SK-N-SH treated with all-trans-retinoic acid at 6 μM for 48 hours (cell line): ENCODE measurements around the gene PHIP.

Experiments
- ARNTL ChIP-seq: fragments of 450-650 bp; formaldehyde crosslinking; IDR thresholded peaks from 2 replicates; pipeline ENCODE4 v1.5.0; 2020; ENCODE audit warnings: low read depth, mild to moderate bottlenecking, moderate library complexity, borderline replicate concordance
- BACH2 ChIP-seq: fragments of 250-450 bp; sonication (Bioruptor Pico); IDR thresholded peaks from 2 replicates; pipeline ENCODE4 v1.9.0; 2021; ENCODE audit warnings: mild to moderate bottlenecking, borderline replicate concordance
- CSDC2 ChIP-seq: fragments of 250-450 bp; sonication (Bioruptor Pico); IDR thresholded peaks from 2 replicates; pipeline ENCODE4 v1.5.0; 2020; ENCODE audit warnings: mild to moderate bottlenecking, moderate library complexity
- ESRRG ChIP-seq: fragments of 250-450 bp; sonication (Bioruptor Pico); IDR thresholded peaks from 2 replicates; pipeline ENCODE4 v1.6.1; 2021; ENCODE audit warnings: mild to moderate bottlenecking
- ISL1 ChIP-seq: fragments of 250-450 bp; sonication (Bioruptor Pico); IDR thresholded peaks from 2 replicates; pipeline ENCODE4 v2.1.2; 2022; ENCODE audit warnings: mild to moderate bottlenecking, moderate library complexity
- PPARA ChIP-seq: fragments of 250-450 bp; sonication (Bioruptor Pico); IDR thresholded peaks from 2 replicates; pipeline ENCODE4 v1.5.0; 2020; ENCODE audit warnings: mild to moderate bottlenecking, borderline replicate concordance
- TCF4 ChIP-seq: fragments of 250-450 bp; sonication (Bioruptor Pico); IDR thresholded peaks from 2 replicates; pipeline ENCODE4 v1.8.0; 2021; ENCODE audit warnings: mild to moderate bottlenecking, moderate library complexity, borderline replicate concordance
- ZFP3 ChIP-seq: fragments of 250-450 bp; sonication (Bioruptor Pico); IDR thresholded peaks from 2 replicates; pipeline ENCODE4 v1.5.0; 2020; ENCODE audit warnings: mild to moderate bottlenecking, moderate library complexity
- ZFP30 ChIP-seq: fragments of 450-650 bp; formaldehyde crosslinking; IDR thresholded peaks from 2 replicates; pipeline ENCODE4 v1.5.0; 2022; ENCODE audit warnings: mild to moderate bottlenecking, moderate library complexity
- ZNF70 ChIP-seq: fragments of 450-650 bp; formaldehyde crosslinking; IDR thresholded peaks from 2 replicates; pipeline ENCODE4 v1.5.0; 2020; ENCODE audit warnings: mild to moderate bottlenecking, moderate library complexity
- TF ChIP-seq, protein P1 (sequence below): fragments of 250-450 bp; sonication (Bioruptor Pico); IDR thresholded peaks from 2 replicates; pipeline ENCODE4 v1.5.1; 2021; ENCODE audit warnings: mild to moderate bottlenecking, moderate library complexity
- TF ChIP-seq, protein P2 (sequence below): fragments of 250-450 bp; sonication (Bioruptor Pico); IDR thresholded peaks from 2 replicates; pipeline ENCODE4 v1.8.0; 2020; ENCODE audit warnings: mild to moderate bottlenecking, moderate library complexity, borderline replicate concordance

DNA sequence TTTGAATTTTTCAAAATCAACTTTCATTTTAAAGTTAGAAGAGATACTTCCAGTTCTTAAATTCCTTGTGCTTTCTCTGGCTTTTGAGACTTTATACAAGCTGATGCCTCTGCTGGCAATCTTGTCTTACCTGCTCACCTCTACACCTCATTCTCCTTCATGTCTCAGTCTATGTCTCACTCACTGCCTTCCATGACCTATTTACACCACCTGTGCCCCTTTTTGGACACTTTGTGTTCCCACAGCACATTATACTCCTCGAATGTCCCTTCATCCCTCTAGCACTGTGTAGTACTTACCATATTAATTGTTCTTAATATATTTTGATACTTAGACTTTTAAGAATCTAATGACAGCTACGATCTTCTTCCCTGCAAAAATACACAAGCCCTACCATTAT is 15.3 kb downstream of the PHIP start:
- TF ChIP-seq ZNF70 (CRISPR knock-in tag), result no peak
- TF ChIP-seq TCF4, result no peak
- no peak for TF ChIP-seq ZFP30
- TF ChIP-seq BACH2 (CRISPR knock-in tag), result no peak
- TF ChIP-seq, protein P1, sequence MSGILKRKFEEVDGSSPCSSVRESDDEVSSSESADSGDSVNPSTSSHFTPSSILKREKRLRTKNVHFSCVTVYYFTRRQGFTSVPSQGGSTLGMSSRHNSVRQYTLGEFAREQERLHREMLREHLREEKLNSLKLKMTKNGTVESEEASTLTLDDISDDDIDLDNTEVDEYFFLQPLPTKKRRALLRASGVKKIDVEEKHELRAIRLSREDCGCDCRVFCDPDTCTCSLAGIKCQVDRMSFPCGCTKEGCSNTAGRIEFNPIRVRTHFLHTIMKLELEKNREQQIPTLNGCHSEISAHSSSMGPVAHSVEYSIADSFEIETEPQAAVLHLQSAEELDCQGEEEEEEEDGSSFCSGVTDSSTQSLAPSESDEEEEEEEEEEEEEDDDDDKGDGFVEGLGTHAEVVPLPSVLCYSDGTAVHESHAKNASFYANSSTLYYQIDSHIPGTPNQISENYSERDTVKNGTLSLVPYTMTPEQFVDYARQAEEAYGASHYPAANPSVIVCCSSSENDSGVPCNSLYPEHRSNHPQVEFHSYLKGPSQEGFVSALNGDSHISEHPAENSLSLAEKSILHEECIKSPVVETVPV (CRISPR knock-in tag), result no peak
- no peak for TF ChIP-seq PPARA (CRISPR knock-in tag)
- no peak for TF ChIP-seq ZFP3 (CRISPR knock-in tag)
- no peak for TF ChIP-seq ESRRG
- no peak for TF ChIP-seq CSDC2 (CRISPR knock-in tag)
- TF ChIP-seq ISL1 (CRISPR knock-in tag), result no peak
- TF ChIP-seq, protein P2, sequence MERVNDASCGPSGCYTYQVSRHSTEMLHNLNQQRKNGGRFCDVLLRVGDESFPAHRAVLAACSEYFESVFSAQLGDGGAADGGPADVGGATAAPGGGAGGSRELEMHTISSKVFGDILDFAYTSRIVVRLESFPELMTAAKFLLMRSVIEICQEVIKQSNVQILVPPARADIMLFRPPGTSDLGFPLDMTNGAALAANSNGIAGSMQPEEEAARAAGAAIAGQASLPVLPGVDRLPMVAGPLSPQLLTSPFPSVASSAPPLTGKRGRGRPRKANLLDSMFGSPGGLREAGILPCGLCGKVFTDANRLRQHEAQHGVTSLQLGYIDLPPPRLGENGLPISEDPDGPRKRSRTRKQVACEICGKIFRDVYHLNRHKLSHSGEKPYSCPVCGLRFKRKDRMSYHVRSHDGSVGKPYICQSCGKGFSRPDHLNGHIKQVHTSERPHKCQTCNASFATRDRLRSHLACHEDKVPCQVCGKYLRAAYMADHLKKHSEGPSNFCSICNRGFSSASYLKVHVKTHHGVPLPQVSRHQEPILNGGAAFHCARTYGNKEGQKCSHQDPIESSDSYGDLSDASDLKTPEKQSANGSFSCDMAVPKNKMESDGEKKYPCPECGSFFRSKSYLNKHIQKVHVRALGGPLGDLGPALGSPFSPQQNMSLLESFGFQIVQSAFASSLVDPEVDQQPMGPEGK, result no peak
- TF ChIP-seq ARNTL (CRISPR knock-in tag), result no peak
